Ovary (tissue), 10 donors: Measurements from ENCODE around the gene CLDN2. TPM values are rescaled to one million over a fixed set of nuclear protein-coding genes. Genes with fewer than 3 reads are reported as not detected.
"Not testable (repeated sequence)": the region's sequence is repeated elsewhere in the genome, so short reads cannot be mapped to it uniquely, and the experiment has no call there.

Source experiments
- DNase-seq, 5 donors: peaks; one replicate each; pipeline ENCODE4 v3.0.0-alpha.2; 2019 to 2020
- H3K27ac ChIP-seq, 2 donors: fragments of 200-600 bp; one replicate each; pipeline versions ENCODE4 v1.5.1 to v1.8.0; 2019 to 2022
- H3K27me3 ChIP-seq: fragments of 200-600 bp; one replicate; pipeline ENCODE4 v1.8.0; 2022
- H3K36me3 ChIP-seq: fragments of 200-600 bp; sonication (generic); one replicate; pipeline ENCODE4 v1.5.1; 2019
- H3K4me1 ChIP-seq: one replicate; pipeline ENCODE4 v1.8.1; 2013; ENCODE audit warnings: mild to moderate bottlenecking, moderate library complexity; ENCODE audit not compliant: insufficient read depth
- H3K4me3 ChIP-seq: fragments of 200-600 bp; sonication (generic); one replicate; pipeline ENCODE4 v1.5.1; 2017
- H3K9me3 ChIP-seq, 2 donors: fragments of 200-600 bp in 1 of 2; sonication (generic) in 1 of 2; one replicate each; pipeline versions ENCODE4 v1.5.1 to v1.8.1; 2013 to 2019; ENCODE audit warnings: mild to moderate bottlenecking in 1 of 2, moderate library complexity in 1 of 2
- EP300 ChIP-seq: sonication (generic); formaldehyde crosslinking; IDR thresholded peaks from one replicate; pipeline ENCODE4 v1.6.1; 2017; ENCODE audit warnings: antibody characterized with exemption
- POLR2A ChIP-seq: fragments of 450-650 bp; IDR thresholded peaks from one replicate; pipeline ENCODE4 v1.6.1; 2017; ENCODE audit warnings: antibody characterized with exemption, mild to moderate bottlenecking, moderate library complexity
- WGBS, 3 donors: extraction: QIAGEN DNeasy Blood & Tissue Kit in 1 of 3; methylation state at CpG; one replicate each; pipeline versions ENCODE4 v1.1.5 to v1.1.7; 2013 to 2017; 5-methylcytosine and 5-hydroxymethylcytosine counted together
- intact Hi-C, 4 donors: fragments of 100-400 bp; cut with DNase I; formaldehyde crosslinking; loops; one replicate each; pipeline versions ENCODE4 v1.11.0 to v1.15.1; 2022 to 2023
- long read RNA-seq, 3 donors: library from polyadenylated mRNA in 2 of 3; unstranded in 2 of 3; transcript quantifications; one replicate each; pipeline ENCODE4 v2.0.0 and lab custom pipeline, GENCODE V29; 2021 to 2026
- polyA plus RNA-seq, 2 donors: library from polyadenylated mRNA; stranded (reverse); fragments of 200-250 nt in 1 of 2; fragments of 350-450 nt in 1 of 2; fragmentation: Illumina TruSeq in 1 of 2; extraction: RNeasy Lipid Tissue Mini Kit (QIAGEN cat#74804) in 1 of 2; gene quantifications; one replicate each; pipeline ENCODE4 v1.2.3, GENCODE V29; 2013 to 2014
- total RNA-seq, 7 donors: library from RNA; depleted of rRNA in 2 of 7; stranded (reverse); fragments of >200 nt in 2 of 7; fragmentation: NEBNext Ultra II Directional in 3 of 7; extraction: Animal tissue kit (Norgen Biotek cat#: 25700) in 3 of 7; gene quantifications; one replicate each; pipeline versions ENCODE4 v1.1.0 to v1.2.4, GENCODE V29; 2016 to 2023
- TF ChIP-seq, protein P1 (sequence below), 3 donors: fragments of 450-650 bp in 2 of 3; fragments of 200-600 bp in 1 of 3; IDR thresholded peaks; one replicate each; pipeline versions ENCODE4 v1.5.1 to v1.8.0; 2016 to 2022; ENCODE audit warnings: antibody characterized with exemption in 3 of 3, mild to moderate bottlenecking in 1 of 3
- donor health status: DM: no; HTN: no; CAD: no; lungs with moderate emphysema.
- donor health status: DM: no; HTN: no; CAD: no.
- donor health status: Bipolar disorder and iron deficiency.
- donor health status: DM: yes; HTN: yes; CAD: no.
- donor health status: DM: no; HTN: no; CAD: no.
- donor health status: DM: yes; HTN: yes; CAD: no.

Gene CLDN2
- total RNA-seq (under 1 TPM in 3 of 7 donors, not detected in 4; 0.10 to 0.69 (median 0.26) TPM), polyA plus RNA-seq (under 1 TPM in 1 of 2 donors, not detected in 1; 0.70 TPM)
- long read RNA-seq, donor 1: 0 reads
- long read RNA-seq, donor 2: 0 reads
- long read RNA-seq, donor 3: 0 reads

- H3K27ac ChIP-seq: no peak within 1 kb of the TSS
- no peaks in the 10 kb centered on the region for H3K9me3 ChIP-seq
- 28 to 38% (median 38%) methylated on average over 2 of the region's 2 CpGs for WGBS, 3 donors
- DNase-seq: no peak
- no peaks in the 10 kb centered on the region for H3K36me3 ChIP-seq
- no peak for TF ChIP-seq POLR2A
- TF ChIP-seq, protein P1, sequence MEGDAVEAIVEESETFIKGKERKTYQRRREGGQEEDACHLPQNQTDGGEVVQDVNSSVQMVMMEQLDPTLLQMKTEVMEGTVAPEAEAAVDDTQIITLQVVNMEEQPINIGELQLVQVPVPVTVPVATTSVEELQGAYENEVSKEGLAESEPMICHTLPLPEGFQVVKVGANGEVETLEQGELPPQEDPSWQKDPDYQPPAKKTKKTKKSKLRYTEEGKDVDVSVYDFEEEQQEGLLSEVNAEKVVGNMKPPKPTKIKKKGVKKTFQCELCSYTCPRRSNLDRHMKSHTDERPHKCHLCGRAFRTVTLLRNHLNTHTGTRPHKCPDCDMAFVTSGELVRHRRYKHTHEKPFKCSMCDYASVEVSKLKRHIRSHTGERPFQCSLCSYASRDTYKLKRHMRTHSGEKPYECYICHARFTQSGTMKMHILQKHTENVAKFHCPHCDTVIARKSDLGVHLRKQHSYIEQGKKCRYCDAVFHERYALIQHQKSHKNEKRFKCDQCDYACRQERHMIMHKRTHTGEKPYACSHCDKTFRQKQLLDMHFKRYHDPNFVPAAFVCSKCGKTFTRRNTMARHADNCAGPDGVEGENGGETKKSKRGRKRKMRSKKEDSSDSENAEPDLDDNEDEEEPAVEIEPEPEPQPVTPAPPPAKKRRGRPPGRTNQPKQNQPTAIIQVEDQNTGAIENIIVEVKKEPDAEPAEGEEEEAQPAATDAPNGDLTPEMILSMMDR (IDR thresholded peaks at IDR 0.05): no peak
- no peaks in the 10 kb centered on the region for H3K4me1 ChIP-seq
- no peak within 1 kb of the TSS for H3K4me3 ChIP-seq
- intact Hi-C loops: no loop called here
- no peaks in the 10 kb centered on the region for H3K27me3 ChIP-seq
These were observed at the start of gene CLDN2 for GRCh38 chrX:106919932-106920452. Gene CLDN2, plus strand, starts transcription at chrX:106920402. Its CDS starts 7,827 bp downstream, at chrX:106928229.

DNA sequence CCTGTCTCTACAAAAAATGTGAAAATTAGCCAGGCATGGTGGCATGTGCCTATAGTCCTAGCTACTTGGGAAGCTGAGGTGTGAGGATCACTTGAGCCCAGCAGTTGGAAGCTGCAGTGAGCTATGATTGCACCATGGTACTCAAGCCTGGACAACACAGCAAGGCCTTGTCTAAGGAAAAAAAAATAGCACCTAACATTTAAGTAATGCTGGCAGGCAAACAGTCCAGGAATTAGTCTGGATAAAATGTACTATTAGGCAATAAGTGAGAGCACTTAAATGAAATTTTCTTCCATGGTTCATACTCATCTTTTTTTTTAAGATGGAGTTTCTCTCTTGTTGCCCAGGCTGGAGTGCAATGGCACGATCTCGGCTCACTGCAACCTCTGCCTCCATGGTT lies 47.4 kb upstream of the CLDN2 start:
- H3K36me3 ChIP-seq, H3K4me3 ChIP-seq, H3K4me1 ChIP-seq, H3K27me3 ChIP-seq, H3K27ac ChIP-seq, DNase-seq, H3K9me3 ChIP-seq: not testable (repeated sequence)
- WGBS, 3 donors: 87 to 97% (median 91%) methylated on average over 2 of the region's 2 CpGs
- intact Hi-C loops: loop anchor here in 1 of 4 donors (5.0 kb wide), 1 partner anchor 1400 kb away; no protein-coding TSS in a partner anchor

- Histone ChIP-seq H3K4me1 (no peaks in the 10 kb centered on the region), H3K9me3 (no peaks in the 10 kb centered on the region), H3K36me3 (no peaks in the 10 kb centered on the region), H3K27me3 (no peaks in the 10 kb centered on the region), H3K27ac (no peak overlapping the region), H3K4me3 (no peak overlapping the region)
- intact Hi-C loops: loop anchor here in 1 of 4 donors (5.0 kb wide), 1 partner anchor 1398 kb away; no protein-coding TSS in a partner anchor
- 46 to 57% (median 54%) methylated on average over 2 of the region's 2 CpGs for WGBS, 3 donors
- no peak for DNase-seq
- TF ChIP-seq EP300 (no peak), POLR2A (no peak)
- TF ChIP-seq, protein P1 (IDR thresholded peaks at IDR 0.05): peak in 2 of 3 donors; percentile 25 to 36
These were observed 46.1 kb upstream of the CLDN2 start for GRCh38 chrX:106874075-106874474.

GRCh38 chrX:106875151-106875550 lies 45.1 kb upstream of the CLDN2 start:
- Histone ChIP-seq H3K4me3 (no peak overlapping the region), H3K9me3 (no peaks in the 10 kb centered on the region), H3K27me3 (no peaks in the 10 kb centered on the region), H3K27ac (no peak overlapping the region), H3K36me3 (no peaks in the 10 kb centered on the region), H3K4me1 (no peaks in the 10 kb centered on the region)
- TF ChIP-seq POLR2A (no peak), EP300 (no peak)
- TF ChIP-seq, protein P1 (IDR thresholded peaks at IDR 0.05): no peak
- 72 to 86% (median 80%) methylated on average over 1 of the region's 1 CpG for WGBS, 3 donors
- DNase-seq: no peak
- intact Hi-C loops: no loop called here

GRCh38 chrX:106889468-106889867 lies 30.7 kb upstream of the CLDN2 start:
- no peaks in the 10 kb centered on the region for H3K27me3 ChIP-seq
- no peak for DNase-seq
- no peaks in the 10 kb centered on the region for H3K9me3 ChIP-seq
- H3K4me3 ChIP-seq: no peak overlapping the region
- no peak overlapping the region for H3K27ac ChIP-seq
- no peaks in the 10 kb centered on the region for H3K4me1 ChIP-seq
- WGBS, 3 donors: 59 to 77% (median 65%) methylated on average over 1 of the region's 1 CpG
- intact Hi-C loops: no loop called here
- no peaks in the 10 kb centered on the region for H3K36me3 ChIP-seq
- no peak for TF ChIP-seq POLR2A
- no peak for TF ChIP-seq EP300
- TF ChIP-seq, protein P1 (IDR thresholded peaks at IDR 0.05): no peak
